Ovary (tissue), 9 donors: ENCODE measurements around the gene PSD4. TPM values are rescaled to one million over a fixed set of nuclear protein-coding genes. Genes with fewer than 3 reads are reported as not detected.

Experiments
- DNase-seq, 5 donors: peaks; one replicate each; pipeline ENCODE4 v3.0.0-alpha.2; 2019 to 2020
- H3K27ac ChIP-seq, 2 donors: fragments of 200-600 bp; one replicate each; pipeline versions ENCODE4 v1.5.1 to v1.8.0; 2019 to 2022
- H3K27me3 ChIP-seq: fragments of 200-600 bp; one replicate; pipeline ENCODE4 v1.8.0; 2022
- H3K36me3 ChIP-seq: fragments of 200-600 bp; sonication (generic); one replicate; pipeline ENCODE4 v1.5.1; 2019
- H3K4me1 ChIP-seq: one replicate; pipeline ENCODE4 v1.8.1; 2013; ENCODE audit warnings: mild to moderate bottlenecking, moderate library complexity; ENCODE audit not compliant: insufficient read depth
- H3K4me3 ChIP-seq: fragments of 200-600 bp; sonication (generic); one replicate; pipeline ENCODE4 v1.5.1; 2017
- H3K9me3 ChIP-seq, 2 donors: fragments of 200-600 bp in 1 of 2; sonication (generic) in 1 of 2; one replicate each; pipeline versions ENCODE4 v1.5.1 to v1.8.1; 2013 to 2019; ENCODE audit warnings: mild to moderate bottlenecking in 1 of 2, moderate library complexity in 1 of 2
- CTCF ChIP-seq, 3 donors: fragments of 450-650 bp in 2 of 3; fragments of 200-600 bp in 1 of 3; IDR thresholded peaks; one replicate each; pipeline versions ENCODE4 v1.5.1 to v1.8.0; 2016 to 2022; ENCODE audit warnings: antibody characterized with exemption in 3 of 3, mild to moderate bottlenecking in 1 of 3
- EP300 ChIP-seq: sonication (generic); formaldehyde crosslinking; IDR thresholded peaks from one replicate; pipeline ENCODE4 v1.6.1; 2017; ENCODE audit warnings: antibody characterized with exemption
- POLR2A ChIP-seq: fragments of 450-650 bp; IDR thresholded peaks from one replicate; pipeline ENCODE4 v1.6.1; 2017; ENCODE audit warnings: antibody characterized with exemption, mild to moderate bottlenecking, moderate library complexity
- WGBS, 3 donors: extraction: QIAGEN DNeasy Blood & Tissue Kit in 1 of 3; methylation state at CpG; one replicate each; pipeline versions ENCODE4 v1.1.5 to v1.1.7; 2013 to 2017; 5-methylcytosine and 5-hydroxymethylcytosine counted together
- intact Hi-C, 4 donors: fragments of 100-400 bp; cut with DNase I; formaldehyde crosslinking; loops; one replicate each; pipeline versions ENCODE4 v1.11.0 to v1.15.1; 2022 to 2023
- polyA plus RNA-seq, 2 donors: library from polyadenylated mRNA; stranded (reverse); fragments of 200-250 nt in 1 of 2; fragments of 350-450 nt in 1 of 2; fragmentation: Illumina TruSeq in 1 of 2; extraction: RNeasy Lipid Tissue Mini Kit (QIAGEN cat#74804) in 1 of 2; gene quantifications; one replicate each; pipeline ENCODE4 v1.2.3, GENCODE V29; 2013 to 2014
- total RNA-seq, 7 donors: library from RNA; depleted of rRNA in 2 of 7; stranded (reverse); fragments of >200 nt in 2 of 7; fragmentation: NEBNext Ultra II Directional in 3 of 7; extraction: Animal tissue kit (Norgen Biotek cat#: 25700) in 3 of 7; gene quantifications; one replicate each; pipeline versions ENCODE4 v1.1.0 to v1.2.4, GENCODE V29; 2016 to 2023
- donor health status: DM: no; HTN: no; CAD: no; lungs with moderate emphysema.
- donor health status: DM: no; HTN: no; CAD: no.
- donor health status: Bipolar disorder and iron deficiency.
- donor health status: DM: yes; HTN: yes; CAD: no.
- donor health status: DM: no; HTN: no; CAD: no.
- donor health status: DM: yes; HTN: yes; CAD: no.

The PSD4 gene
- total and polyA plus RNA-seq, 9 donors = 1.2 to 14.1 (median 3.4) TPM

- TF ChIP-seq CTCF (IDR thresholded peaks at IDR 0.05) = no peak
- TF ChIP-seq POLR2A = no peak
- no peak for TF ChIP-seq EP300
- H3K4me3 ChIP-seq = no peak overlapping the region
- H3K27me3 ChIP-seq = no peaks in the 10 kb centered on the region
- no peak overlapping the region for H3K27ac ChIP-seq
- H3K4me1 ChIP-seq = peaks cover 3% of the 10 kb centered on the region
- 88 to 93% (median 92%) methylated on average over 1 of the region's 1 CpG for WGBS, 3 donors
- intact Hi-C loops = no loop called here
- no peaks in the 10 kb centered on the region for H3K36me3 ChIP-seq
- no peaks in the 10 kb centered on the region for H3K9me3 ChIP-seq
- DNase-seq = no peak
Measured at GRCh38 chr2:113223813-113224212, 50.0 kb downstream of the PSD4 start.

GRCh38 chr2:113224647-113225236 lies 51.0 kb downstream of the PSD4 start:
- Histone ChIP-seq H3K9me3 (no peaks in the 10 kb centered on the region), H3K36me3 (no peaks in the 10 kb centered on the region), H3K4me3 (no peak overlapping the region), H3K27ac (no peak overlapping the region), H3K27me3 (no peaks in the 10 kb centered on the region), H3K4me1 (peaks cover 3% of the 10 kb centered on the region)
- TF ChIP-seq EP300 = no peak
- no peak for TF ChIP-seq POLR2A
- no peak for TF ChIP-seq CTCF (IDR thresholded peaks at IDR 0.05)
- intact Hi-C loops = no loop called here
- WGBS, 3 donors = 63 to 81% (median 67%) methylated on average over 2 of the region's 2 CpGs
- no peak for DNase-seq

GRCh38 chr2:113225263-113226259 lies 51.8 kb downstream of the PSD4 start:
- Histone ChIP-seq H3K9me3 (no peaks in the 10 kb centered on the region), H3K36me3 (no peaks in the 10 kb centered on the region), H3K27ac (no peak overlapping the region), H3K27me3 (no peaks in the 10 kb centered on the region), H3K4me3 (no peak overlapping the region), H3K4me1 (no peaks in the 10 kb centered on the region)
- DNase-seq = no peak
- TF ChIP-seq EP300 (no peak), POLR2A (no peak), CTCF (IDR thresholded peaks at IDR 0.05) (no peak)
- intact Hi-C loops = no loop called here
- WGBS, 3 donors = 56 to 67% (median 65%) methylated on average over 12 of the region's 12 CpGs

- no peak for DNase-seq
- Histone ChIP-seq H3K27me3 (no peaks in the 10 kb centered on the region), H3K27ac (no peak overlapping the region), H3K36me3 (no peaks in the 10 kb centered on the region), H3K9me3 (no peaks in the 10 kb centered on the region), H3K4me1 (no peaks in the 10 kb centered on the region), H3K4me3 (no peak overlapping the region)
- intact Hi-C loops = no loop called here
- WGBS, 3 donors = 74 to 94% (median 93%) methylated on average over 4 of the region's 4 CpGs
- TF ChIP-seq EP300 (no peak), POLR2A (no peak), CTCF (IDR thresholded peaks at IDR 0.05) (no peak)
Measured at GRCh38 chr2:113226462-113226861, 52.7 kb downstream of the PSD4 start.
